Peyer's patch (tissue), 4 donors: Measurements from ENCODE around the gene PLCH2. TPM values are rescaled to one million over a fixed set of nuclear protein-coding genes. Genes with fewer than 3 reads are reported as not detected.
A peak's percentile ranks its signal among the peaks of the same experiment; 100 is the strongest.

ENCODE experiments used
- DNase-seq, 3 donors: peaks; one replicate each; pipeline ENCODE4 v3.0.0-alpha.2; 2017 to 2019
- H3K27ac ChIP-seq, 4 donors: fragments of 200-600 bp; sonication (generic); one replicate each; pipeline ENCODE4 v1.5.1; 2016 to 2019
- H3K27me3 ChIP-seq, 2 donors: fragments of 200-600 bp; sonication (generic); one replicate each; pipeline ENCODE4 v1.5.1; 2019
- H3K36me3 ChIP-seq, 3 donors: fragments of 200-600 bp; sonication (generic); one replicate each; pipeline ENCODE4 v1.5.1; 2016 to 2019
- H3K4me1 ChIP-seq, 4 donors: fragments of 200-600 bp; sonication (generic); one replicate each; pipeline ENCODE4 v1.5.1; 2016 to 2019
- H3K4me3 ChIP-seq, 4 donors: fragments of 200-600 bp; sonication (generic); 1 replicate in 3 of 4; 2 replicates in 1 of 4; pipeline ENCODE4 v1.5.1; 2016 to 2019; ENCODE audit warnings: mild to moderate bottlenecking in 1 of 4
- H3K9me3 ChIP-seq, 4 donors: fragments of 200-600 bp; sonication (generic); one replicate each; pipeline ENCODE4 v1.5.1; 2016 to 2019; ENCODE audit warnings: mild to moderate bottlenecking in 1 of 4
- POLR2A ChIP-seq, 2 donors: fragments of 450-650 bp; IDR thresholded peaks; one replicate each; pipeline ENCODE4 v1.5.1; 2017; ENCODE audit warnings: antibody characterized with exemption in 2 of 2, mild to moderate bottlenecking in 2 of 2, moderate library complexity in 2 of 2
- total RNA-seq, 4 donors: library from RNA; depleted of rRNA; stranded (reverse); fragments of >200 nt; gene quantifications; one replicate each; pipeline ENCODE4 v1.1.0, GENCODE V29; 2016
- TF ChIP-seq, protein P1 (sequence below), 6 experiments: fragments of 450-650 bp in 4 of 6; fragments of 200-600 bp in 2 of 6; sonication (generic) in 1 of 6; IDR thresholded peaks; one replicate each; pipeline ENCODE4 v1.5.1; 2017 to 2019; ENCODE audit warnings: antibody characterized with exemption in 6 of 6, mild to moderate bottlenecking in 3 of 6, moderate library complexity in 1 of 6

Gene PLCH2
- total RNA-seq, 4 donors from 2014 or later: 2.5 to 18.3 (median 7.8) TPM

- Histone ChIP-seq H3K9me3 (no peaks in the 10 kb centered on the region), H3K4me3 (no peak overlapping the region), H3K36me3 (no peaks in the 10 kb centered on the region), H3K4me1 (peaks cover 0 to 65% (median 16%) of the 10 kb centered on the region in 4 donors), H3K27ac (no peak overlapping the region), H3K27me3 (no peaks in the 10 kb centered on the region)
- DNase-seq: no peak
- TF ChIP-seq, protein P1, sequence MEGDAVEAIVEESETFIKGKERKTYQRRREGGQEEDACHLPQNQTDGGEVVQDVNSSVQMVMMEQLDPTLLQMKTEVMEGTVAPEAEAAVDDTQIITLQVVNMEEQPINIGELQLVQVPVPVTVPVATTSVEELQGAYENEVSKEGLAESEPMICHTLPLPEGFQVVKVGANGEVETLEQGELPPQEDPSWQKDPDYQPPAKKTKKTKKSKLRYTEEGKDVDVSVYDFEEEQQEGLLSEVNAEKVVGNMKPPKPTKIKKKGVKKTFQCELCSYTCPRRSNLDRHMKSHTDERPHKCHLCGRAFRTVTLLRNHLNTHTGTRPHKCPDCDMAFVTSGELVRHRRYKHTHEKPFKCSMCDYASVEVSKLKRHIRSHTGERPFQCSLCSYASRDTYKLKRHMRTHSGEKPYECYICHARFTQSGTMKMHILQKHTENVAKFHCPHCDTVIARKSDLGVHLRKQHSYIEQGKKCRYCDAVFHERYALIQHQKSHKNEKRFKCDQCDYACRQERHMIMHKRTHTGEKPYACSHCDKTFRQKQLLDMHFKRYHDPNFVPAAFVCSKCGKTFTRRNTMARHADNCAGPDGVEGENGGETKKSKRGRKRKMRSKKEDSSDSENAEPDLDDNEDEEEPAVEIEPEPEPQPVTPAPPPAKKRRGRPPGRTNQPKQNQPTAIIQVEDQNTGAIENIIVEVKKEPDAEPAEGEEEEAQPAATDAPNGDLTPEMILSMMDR (IDR thresholded peaks at IDR 0.05): no peak
- no peak for TF ChIP-seq POLR2A (IDR thresholded peaks at IDR 0.05)
These were observed 21.8 kb downstream of the PLCH2 start for GRCh38 chr1:2497891-2498290.

GRCh38 chr1:2498648-2499047 is 22.6 kb downstream of the PLCH2 start:
- no peak overlapping the region for H3K4me3 ChIP-seq
- DNase-seq: no peak
- H3K27me3 ChIP-seq: no peaks in the 10 kb centered on the region
- H3K36me3 ChIP-seq: no peaks in the 10 kb centered on the region
- TF ChIP-seq, protein P1 (IDR thresholded peaks at IDR 0.05): no peak
- TF ChIP-seq POLR2A (IDR thresholded peaks at IDR 0.05): no peak
- H3K9me3 ChIP-seq: no peaks in the 10 kb centered on the region
- H3K4me1 ChIP-seq: peaks cover 0 to 58% (median 16%) of the 10 kb centered on the region in 4 donors
- no peak overlapping the region for H3K27ac ChIP-seq

DNA sequence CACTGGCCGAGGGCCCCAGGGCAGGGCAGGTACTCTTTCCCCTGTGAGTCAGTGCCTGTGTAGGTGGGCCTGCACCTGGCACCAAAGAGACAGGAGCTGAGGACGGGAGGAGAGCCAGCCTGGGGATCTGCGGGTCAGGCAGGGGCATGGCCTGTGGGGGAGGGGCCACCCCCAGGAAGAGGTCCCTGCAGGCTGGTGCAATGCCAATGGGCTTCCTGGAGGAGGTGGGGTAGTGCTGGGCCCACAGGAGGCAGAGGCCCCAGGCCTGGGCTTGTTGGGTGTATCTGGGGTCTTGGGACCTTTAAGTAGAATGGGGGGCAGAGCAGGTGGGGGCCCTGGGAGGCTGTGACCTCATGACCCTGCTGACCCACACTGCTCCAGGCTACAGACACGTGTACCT is 23.2 kb downstream of the PLCH2 start:
- Histone ChIP-seq H3K4me1 (peaks cover 0 to 52% (median 16%) of the 10 kb centered on the region in 4 donors), H3K27me3 (peaks cover 0 to 3% of the 10 kb centered on the region in 2 donors), H3K9me3 (no peaks in the 10 kb centered on the region), H3K36me3 (no peaks in the 10 kb centered on the region), H3K4me3 (no peak overlapping the region), H3K27ac (no peak overlapping the region)
- DNase-seq: no peak
- TF ChIP-seq POLR2A (IDR thresholded peaks at IDR 0.05): no peak
- TF ChIP-seq, protein P1 (IDR thresholded peaks at IDR 0.05): no peak

- TF ChIP-seq, protein P1 (IDR thresholded peaks at IDR 0.05): no peak
- TF ChIP-seq POLR2A (IDR thresholded peaks at IDR 0.05): no peak
- no peaks in the 10 kb centered on the region for H3K36me3 ChIP-seq
- no peaks in the 10 kb centered on the region for H3K9me3 ChIP-seq
- no peak overlapping the region for H3K27ac ChIP-seq
- peak in 1 of 3 donors; percentile 43 for DNase-seq
- peaks cover 0 to 43% (median 13%) of the 10 kb centered on the region in 4 donors for H3K4me1 ChIP-seq
- no peak overlapping the region for H3K4me3 ChIP-seq
- peaks cover 0 to 11% of the 10 kb centered on the region in 2 donors for H3K27me3 ChIP-seq
These were observed 24.0 kb downstream of the PLCH2 start for GRCh38 chr1:2499986-2500596.

DNA sequence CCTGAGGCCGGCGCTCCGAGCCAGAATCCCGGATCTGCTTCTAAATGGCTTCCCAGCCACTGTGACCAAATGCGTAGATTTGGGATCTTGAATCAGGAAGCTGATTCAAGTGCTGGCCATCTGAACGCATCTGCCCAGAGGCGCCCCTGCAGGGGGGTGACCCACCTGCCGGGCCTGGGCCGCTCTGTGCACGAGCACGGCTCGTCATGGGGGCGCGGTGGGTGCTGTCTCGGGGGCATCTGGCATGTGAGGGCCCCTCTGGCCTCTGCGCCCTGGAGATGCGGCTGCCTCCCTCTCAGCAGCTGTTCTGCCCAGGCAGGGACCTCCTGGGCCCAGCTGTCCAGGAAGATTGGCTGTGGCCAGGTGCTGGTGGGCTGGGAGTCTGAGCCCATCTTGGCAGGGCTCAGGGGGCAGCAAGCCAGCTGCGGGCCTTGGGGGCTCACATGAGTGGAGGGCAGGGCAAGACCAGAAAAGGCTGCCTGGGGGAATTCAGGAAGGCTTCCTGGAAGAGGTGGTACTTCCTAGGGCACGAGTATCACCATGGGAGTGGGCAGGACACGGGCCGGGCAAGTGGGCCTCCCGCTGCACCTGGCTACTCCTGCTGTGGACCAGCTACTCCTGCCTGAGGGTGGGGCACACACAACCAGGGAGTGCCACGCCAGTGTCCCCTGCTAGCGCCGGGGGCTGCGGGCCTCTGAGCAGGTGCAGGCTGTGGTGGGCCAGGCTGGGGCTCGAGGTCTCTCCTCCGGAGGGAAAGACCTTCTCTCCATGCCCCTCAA is 25.1 kb downstream of the PLCH2 start:
- no peak overlapping the region for H3K4me3 ChIP-seq
- H3K36me3 ChIP-seq: no peaks in the 10 kb centered on the region
- DNase-seq: no peak
- H3K4me1 ChIP-seq: peaks cover 0 to 32% (median 7%) of the 10 kb centered on the region in 4 donors
- TF ChIP-seq, protein P1 (IDR thresholded peaks at IDR 0.05): no peak
- no peak for TF ChIP-seq POLR2A (IDR thresholded peaks at IDR 0.05)
- peaks cover 0 to 11% of the 10 kb centered on the region in 2 donors for H3K27me3 ChIP-seq
- H3K27ac ChIP-seq: no peak overlapping the region
- H3K9me3 ChIP-seq: no peaks in the 10 kb centered on the region
